DND-41 (cell line): ENCODE results near the gene SDR42E1.

Experiments used
- EZH2 ChIP-seq: IDR thresholded peaks from 3 replicates; pipeline ENCODE4 v1.6.1; 2012; ENCODE audit warnings: borderline replicate concordance, low read depth, mild to moderate bottlenecking, moderate library complexity, low read length, inconsistent platforms; ENCODE audit not compliant: severe bottlenecking
- TF ChIP-seq, protein P1 (sequence below): IDR thresholded peaks from 2 replicates; pipeline ENCODE4 v1.5.1; 2012; ENCODE audit warnings: borderline replicate concordance, low read length, moderate library complexity, mild to moderate bottlenecking; ENCODE audit not compliant: poor library complexity, severe bottlenecking; ENCODE audit errors: extremely low read depth

GRCh38 chr16:81945665-81946064 is 65.6 kb downstream of the SDR42E1 start:
- TF ChIP-seq, protein P1, sequence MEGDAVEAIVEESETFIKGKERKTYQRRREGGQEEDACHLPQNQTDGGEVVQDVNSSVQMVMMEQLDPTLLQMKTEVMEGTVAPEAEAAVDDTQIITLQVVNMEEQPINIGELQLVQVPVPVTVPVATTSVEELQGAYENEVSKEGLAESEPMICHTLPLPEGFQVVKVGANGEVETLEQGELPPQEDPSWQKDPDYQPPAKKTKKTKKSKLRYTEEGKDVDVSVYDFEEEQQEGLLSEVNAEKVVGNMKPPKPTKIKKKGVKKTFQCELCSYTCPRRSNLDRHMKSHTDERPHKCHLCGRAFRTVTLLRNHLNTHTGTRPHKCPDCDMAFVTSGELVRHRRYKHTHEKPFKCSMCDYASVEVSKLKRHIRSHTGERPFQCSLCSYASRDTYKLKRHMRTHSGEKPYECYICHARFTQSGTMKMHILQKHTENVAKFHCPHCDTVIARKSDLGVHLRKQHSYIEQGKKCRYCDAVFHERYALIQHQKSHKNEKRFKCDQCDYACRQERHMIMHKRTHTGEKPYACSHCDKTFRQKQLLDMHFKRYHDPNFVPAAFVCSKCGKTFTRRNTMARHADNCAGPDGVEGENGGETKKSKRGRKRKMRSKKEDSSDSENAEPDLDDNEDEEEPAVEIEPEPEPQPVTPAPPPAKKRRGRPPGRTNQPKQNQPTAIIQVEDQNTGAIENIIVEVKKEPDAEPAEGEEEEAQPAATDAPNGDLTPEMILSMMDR = no peak
- no peak for TF ChIP-seq EZH2
